Astrocyte of the cerebellum (primary cell): Measurements from ENCODE around the gene ATOX1.

ENCODE experiments used
- DNase-seq: peaks from one replicate; pipeline ENCODE4 v3.0.0-alpha.2; 2011; ENCODE audit warnings: low read depth
- H3K4me3 ChIP-seq: 2 replicates; pipeline ENCODE4 v1.5.1; 2011; ENCODE audit warnings: mild to moderate bottlenecking, low read depth, low read length, moderate library complexity
- CTCF ChIP-seq: IDR thresholded peaks from 2 replicates; pipeline ENCODE4 v1.5.1; 2012; ENCODE audit warnings: low read length, low read depth, moderate library complexity, mild to moderate bottlenecking; ENCODE audit errors: missing control alignments
- in situ Hi-C: cut with HindIII; loops from 2 replicates; pipeline ENCODE4 v1.10.0; 2017; ENCODE audit warnings: low sequenced_read_pairs

The ATOX1 gene

GRCh38 chr5:151779531-151780125 lies 21.2 kb upstream of the ATOX1 start:
- DNase-seq: no peak
- TF ChIP-seq CTCF: no peak
- in situ Hi-C loops: no loop called here
- no peak overlapping the region for H3K4me3 ChIP-seq

GRCh38 chr5:151775025-151775606 lies 16.7 kb upstream of the ATOX1 start:
- no peak overlapping the region for H3K4me3 ChIP-seq
- in situ Hi-C loops: no loop called here
- no peak for TF ChIP-seq CTCF
- DNase-seq: no peak

GRCh38 chr5:151773951-151774350 lies 15.5 kb upstream of the ATOX1 start:
- H3K4me3 ChIP-seq: peak overlapping the region; percentile 89
- TF ChIP-seq CTCF: no peak
- in situ Hi-C loops: no loop called here
- DNase-seq: no peak

GRCh38 chr5:151772846-151773561 lies 14.6 kb upstream of the ATOX1 start:
- in situ Hi-C loops: no loop called here
- H3K4me3 ChIP-seq: peak overlapping the region; percentile 89
- TF ChIP-seq CTCF: no peak
- no peak for DNase-seq

GRCh38 chr5:151772029-151772845 lies 13.8 kb upstream of the ATOX1 start:
- no peak for DNase-seq

More at GRCh38 chr5:151772029-151772845, 13.8 kb upstream of the ATOX1 start:
- H3K4me3 ChIP-seq: peak overlapping the region; percentile 89
- TF ChIP-seq CTCF: no peak
- in situ Hi-C loops: no loop called here
